Effector CD4-positive, alpha-beta T cell (primary cell): ENCODE data around the gene SPEF2.

Source experiments
- DNase-seq: peaks from one replicate; pipeline ENCODE4 v3.0.0-alpha.2; 2020

SPEF2 gene

DNA sequence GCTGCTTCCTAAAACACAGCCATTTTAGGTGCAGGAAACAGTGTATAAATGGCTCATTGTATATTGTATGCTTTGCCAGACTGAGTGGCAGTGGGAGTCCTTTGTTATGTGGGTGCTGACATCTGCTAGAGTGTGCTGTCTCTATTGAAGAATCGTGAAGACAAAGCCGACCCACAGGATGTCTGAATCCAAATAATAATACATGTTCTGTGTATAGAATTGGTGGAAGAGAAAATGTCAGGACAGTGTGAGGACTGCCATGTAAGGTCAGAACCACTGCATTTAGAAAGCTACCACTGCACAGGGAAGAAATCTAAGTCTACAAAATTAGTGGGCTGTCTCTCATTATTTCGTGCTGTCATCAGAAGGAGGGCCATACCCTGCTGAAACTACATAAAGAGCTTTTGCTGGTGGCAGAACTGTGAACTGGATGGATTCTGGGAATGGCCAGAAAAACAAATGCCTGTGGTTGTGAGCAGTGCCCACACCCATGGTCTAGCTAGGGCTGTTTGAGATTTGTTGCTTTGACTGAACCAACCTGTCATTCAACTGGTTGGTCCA is 241.5 kb downstream of the SPEF2 start:
- DNase-seq = peak; percentile 19

DNA sequence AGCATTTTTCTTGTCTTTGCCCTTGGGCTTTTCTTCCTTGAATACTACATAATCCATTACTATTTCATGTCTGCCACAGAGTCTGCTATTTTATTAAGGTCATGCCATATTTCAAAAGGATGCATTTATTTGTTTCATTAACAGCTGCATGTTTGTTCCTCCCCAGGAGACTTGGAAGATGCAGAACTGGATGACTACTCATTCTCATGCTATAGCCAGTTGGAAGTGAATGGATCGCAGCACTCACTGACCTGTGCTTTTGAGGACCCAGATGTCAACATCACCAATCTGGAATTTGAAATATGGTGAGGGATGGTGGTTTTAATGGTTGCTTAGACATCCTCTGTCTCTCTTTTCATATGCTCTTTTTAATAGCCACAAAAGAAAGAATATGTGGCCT is 243.0 kb downstream of the SPEF2 start:
- DNase-seq = no peak

DNA sequence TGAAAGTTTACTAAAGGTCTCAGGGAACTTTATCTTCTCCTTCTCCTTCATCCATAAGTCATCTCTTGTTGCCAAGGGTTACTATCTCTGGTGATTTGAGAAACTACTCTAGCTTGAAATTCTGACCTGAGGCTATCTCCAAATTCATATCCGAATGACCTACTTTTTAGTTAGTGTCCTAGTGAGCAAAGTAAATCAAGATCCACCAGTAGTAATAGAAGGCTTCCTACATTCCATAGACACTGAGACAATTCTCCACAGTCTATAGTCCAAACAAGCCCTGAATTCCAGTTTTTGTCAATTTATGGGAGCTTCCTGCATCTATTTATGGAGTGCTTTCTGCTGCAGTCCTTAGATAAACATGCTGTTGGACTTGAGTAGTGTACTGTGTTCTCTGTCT is 244.1 kb downstream of the SPEF2 start:
- DNase-seq = no peak

DNA sequence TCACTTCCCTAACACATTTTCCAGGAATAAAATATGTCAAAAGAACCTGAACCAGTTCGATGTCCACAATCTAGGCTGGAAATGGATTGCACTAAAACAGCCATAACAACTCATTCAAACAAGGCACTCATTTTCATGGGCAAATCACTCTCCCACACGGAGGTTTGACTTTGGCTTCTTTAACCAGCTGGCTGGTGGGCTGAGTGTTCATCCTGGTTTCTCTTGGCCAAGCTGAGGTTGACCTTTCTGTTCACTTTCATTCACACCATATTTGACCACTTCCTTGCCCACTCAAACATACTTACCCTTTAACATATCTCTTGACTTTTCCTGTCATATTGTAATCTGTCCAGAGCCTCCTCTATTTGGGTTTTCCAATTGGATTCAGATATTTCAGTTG is 244.5 kb downstream of the SPEF2 start:
- DNase-seq = no peak

DNA sequence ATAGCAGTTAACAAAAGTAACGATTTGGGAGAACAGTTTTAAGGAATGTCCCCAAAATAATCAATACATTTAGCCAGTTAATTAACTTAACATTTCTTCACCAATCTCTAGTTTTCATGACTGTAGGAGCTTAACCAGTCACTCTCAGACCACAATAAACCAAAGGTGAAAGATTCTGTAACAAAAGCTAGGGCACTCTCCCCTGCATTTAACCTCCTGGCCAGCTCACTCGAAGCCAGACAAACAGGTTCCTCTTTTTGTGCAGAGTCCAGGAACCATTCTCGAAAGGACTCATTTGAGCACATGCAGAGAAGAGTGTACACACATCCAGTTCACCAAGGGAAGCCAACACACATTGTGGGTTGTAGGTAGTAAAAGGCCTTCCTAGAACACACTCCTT is 245.5 kb downstream of the SPEF2 start:
- DNase-seq = no peak
